MM.1S (cell line): ENCODE measurements around the gene ZBTB5.

Experiments used
- DNase-seq: peaks from one replicate; pipeline ENCODE4 v3.0.0-alpha.2; 2015
- H2AFZ ChIP-seq: fragments of 300-600 bp; sonication (generic); 2 replicates; pipeline ENCODE4 v1.6.0; 2016; ENCODE audit warnings: antibody characterized with exemption, low read length
- H3F3A ChIP-seq: fragments of 300-600 bp; sonication (generic); 2 replicates; pipeline ENCODE4 v1.6.1; 2016; ENCODE audit warnings: mild to moderate bottlenecking, antibody characterized with exemption, low read length, moderate library complexity, mixed read lengths; ENCODE audit not compliant: insufficient read depth
- H3K27ac ChIP-seq: fragments of 300-600 bp; sonication (generic); 2 replicates; pipeline ENCODE4 v1.5.1; 2016; ENCODE audit warnings: mild to moderate bottlenecking, low read length
- H3K27me3 ChIP-seq: fragments of 300-600 bp; sonication (generic); replicated peaks from 2 replicates; pipeline ENCODE4 v1.6.0; 2016; ENCODE audit warnings: low read length; ENCODE audit not compliant: insufficient read depth
- H3K36me3 ChIP-seq: fragments of 300-600 bp; sonication (generic); replicated peaks from 2 replicates; pipeline ENCODE4 v1.6.1; 2016; ENCODE audit warnings: mild to moderate bottlenecking, low read length, mixed read lengths; ENCODE audit not compliant: insufficient read depth
- H3K4me1 ChIP-seq: fragments of 300-600 bp; sonication (generic); 2 replicates; pipeline ENCODE4 v1.6.1; 2016; ENCODE audit warnings: low read length, mixed read lengths
- H3K4me2 ChIP-seq: fragments of 300-600 bp; sonication (generic); 2 replicates; pipeline ENCODE4 v1.6.0; 2016; ENCODE audit warnings: low read depth, low read length
- H3K4me3 ChIP-seq: fragments of 300-600 bp; sonication (generic); 2 replicates; pipeline ENCODE4 v1.5.1; 2016; ENCODE audit warnings: low read length, mixed read lengths
- H3K79me2 ChIP-seq: fragments of 300-600 bp; sonication (generic); 2 replicates; pipeline ENCODE4 v1.6.1; 2016; ENCODE audit warnings: mixed run types, low read length, mixed read lengths
- H3K9ac ChIP-seq: fragments of 300-600 bp; sonication (generic); 2 replicates; pipeline ENCODE4 v1.6.1; 2016; ENCODE audit warnings: low read length, mixed read lengths
- H3K9me2 ChIP-seq: fragments of 300-600 bp; sonication (generic); replicated peaks from 2 replicates; pipeline ENCODE4 v1.6.1; 2016; ENCODE audit warnings: mild to moderate bottlenecking, low read length, mixed read lengths; ENCODE audit not compliant: insufficient read depth
- H3K9me3 ChIP-seq: fragments of 300-600 bp; sonication (generic); replicated peaks from 2 replicates; pipeline ENCODE4 v1.6.1; 2016; ENCODE audit warnings: mild to moderate bottlenecking, low read length, mixed read lengths; ENCODE audit not compliant: insufficient read depth
- H4K20me1 ChIP-seq: fragments of 300-600 bp; sonication (generic); 2 replicates; pipeline ENCODE4 v1.6.1; 2016; ENCODE audit warnings: mild to moderate bottlenecking, low read length, moderate library complexity, mixed read lengths; ENCODE audit not compliant: insufficient read depth
- CTCF ChIP-seq: fragments of 300-600 bp; sonication (generic); IDR thresholded peaks from 2 replicates; pipeline ENCODE4 v1.5.1; 2016; ENCODE audit warnings: antibody characterized with exemption, low read length, mixed read lengths
- EZH2 ChIP-seq: fragments of 300-600 bp; sonication (generic); optimal IDR thresholded peaks from 2 replicates; pipeline ENCODE3; 2017; ENCODE audit warnings: low read depth, mild to moderate bottlenecking, antibody characterized with exemption, low read length, mixed read lengths
- EZH2phosphoT487 ChIP-seq: fragments of 300-600 bp; sonication (generic); IDR thresholded peaks from 2 replicates; pipeline ENCODE4 v1.6.1; 2018; ENCODE audit warnings: antibody characterized with exemption, low read length

Gene ZBTB5

GRCh38 chr9:37410969-37411785 lies 54.1 kb downstream of the ZBTB5 start:
- TF ChIP-seq EZH2 (no peak), CTCF (peak; percentile 3; the same call in 1 of the 2 replicates)
- Histone ChIP-seq H3K9ac (no peak overlapping the region), H4K20me1 (no peaks in the 10 kb centered on the region), H3K4me3 (no peak overlapping the region), H3K4me2 (no peak overlapping the region), H3K4me1 (peaks cover 16% of the 10 kb centered on the region), H3K36me3 (no peaks in the 10 kb centered on the region), H3K27ac (no peak overlapping the region), H2AFZ (no peak overlapping the region), H3K9me3 (no peaks in the 10 kb centered on the region), H3K27me3 (peaks cover 48% of the 10 kb centered on the region), H3F3A (peaks cover 14% of the 10 kb centered on the region), H3K79me2 (no peaks in the 10 kb centered on the region), H3K9me2 (no peaks in the 10 kb centered on the region)
- DNase-seq: no peak

- Histone ChIP-seq H3K36me3 (no peaks in the 10 kb centered on the region), H3K9ac (no peak overlapping the region), H2AFZ (no peak overlapping the region), H3K9me2 (no peaks in the 10 kb centered on the region), H3K9me3 (no peaks in the 10 kb centered on the region), H4K20me1 (no peaks in the 10 kb centered on the region), H3K27ac (no peak overlapping the region), H3F3A (peaks cover 14% of the 10 kb centered on the region), H3K4me1 (peaks cover 16% of the 10 kb centered on the region), H3K4me2 (no peak overlapping the region), H3K4me3 (no peak overlapping the region), H3K79me2 (no peaks in the 10 kb centered on the region), H3K27me3 (peaks cover 48% of the 10 kb centered on the region)
- no peak for DNase-seq
- TF ChIP-seq EZH2 (no peak), CTCF (no peak), EZH2phosphoT487 (no peak)
These were observed 54.8 kb downstream of the ZBTB5 start for GRCh38 chr9:37410354-37410861.

- TF ChIP-seq CTCF (peak; percentile 16; the same call in 1 of the 2 replicates), EZH2 (no peak)
- Histone ChIP-seq H2AFZ (peak overlapping the region; percentile 31; the same call in 1 of the 2 replicates), H3K4me1 (peaks cover 16% of the 10 kb centered on the region), H3F3A (peaks cover 14% of the 10 kb centered on the region), H3K79me2 (no peaks in the 10 kb centered on the region), H3K27ac (peak overlapping the region; percentile 53; the same call in 1 of the 2 replicates), H3K4me3 (no peak overlapping the region), H3K9me3 (no peaks in the 10 kb centered on the region), H4K20me1 (no peaks in the 10 kb centered on the region), H3K9me2 (no peaks in the 10 kb centered on the region), H3K36me3 (no peaks in the 10 kb centered on the region), H3K27me3 (peaks cover 38% of the 10 kb centered on the region), H3K9ac (no peak overlapping the region), H3K4me2 (peak overlapping the region; percentile 44)
- DNase-seq: peak; percentile 99
These were observed 56.1 kb downstream of the ZBTB5 start for GRCh38 chr9:37408933-37409710.
